CD4-positive, alpha-beta T cell treated with Interleukin-6 for 4 hours (primary cell): ENCODE results near the gene WDR83.
A peak's percentile ranks its signal among the peaks of the same experiment; 100 is the strongest.
"Not testable (repeated sequence)": the region's sequence is repeated elsewhere in the genome, so short reads cannot be mapped to it uniquely, and the experiment has no call there.

ENCODE experiments used
- DNase-seq: peaks from one replicate; pipeline ENCODE4 v3.0.0-alpha.2; 2020; ENCODE audit warnings: mixed read lengths

WDR83 gene

DNA sequence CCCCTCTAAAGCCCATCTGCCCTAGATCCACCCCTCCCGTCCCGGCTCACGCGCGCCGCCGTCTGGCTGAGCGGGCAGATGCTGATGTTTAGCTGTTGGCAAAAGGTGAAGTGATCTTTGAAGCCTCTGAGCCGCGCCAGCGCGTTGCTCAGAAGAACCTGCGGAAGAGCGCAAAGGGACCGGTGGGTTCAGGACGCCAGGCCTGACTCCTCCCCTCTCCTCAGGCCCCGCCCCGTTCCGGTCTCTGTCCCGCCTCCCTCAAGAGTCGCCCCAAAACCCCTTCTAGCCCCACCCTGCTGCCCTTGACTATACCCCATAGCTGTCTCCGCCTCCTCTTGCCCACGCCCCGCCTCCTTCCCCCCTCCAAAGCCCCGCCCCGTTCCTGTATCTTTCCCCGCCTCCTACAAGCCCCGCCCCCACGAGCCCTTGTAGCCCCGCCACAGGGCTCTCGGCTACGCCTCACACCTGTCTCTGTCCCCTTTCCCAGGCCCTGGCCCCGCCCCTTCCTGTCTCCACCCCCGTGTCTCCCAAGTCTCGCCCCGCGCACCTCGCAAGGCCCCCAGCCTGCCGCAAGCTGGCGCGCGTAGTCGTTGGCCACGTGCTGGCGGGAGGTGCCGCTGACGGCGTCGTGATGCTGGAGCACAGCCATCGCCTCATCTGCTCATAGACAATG lies 9.6 kb upstream of the WDR83 start:
- DNase-seq: no peak

DNA sequence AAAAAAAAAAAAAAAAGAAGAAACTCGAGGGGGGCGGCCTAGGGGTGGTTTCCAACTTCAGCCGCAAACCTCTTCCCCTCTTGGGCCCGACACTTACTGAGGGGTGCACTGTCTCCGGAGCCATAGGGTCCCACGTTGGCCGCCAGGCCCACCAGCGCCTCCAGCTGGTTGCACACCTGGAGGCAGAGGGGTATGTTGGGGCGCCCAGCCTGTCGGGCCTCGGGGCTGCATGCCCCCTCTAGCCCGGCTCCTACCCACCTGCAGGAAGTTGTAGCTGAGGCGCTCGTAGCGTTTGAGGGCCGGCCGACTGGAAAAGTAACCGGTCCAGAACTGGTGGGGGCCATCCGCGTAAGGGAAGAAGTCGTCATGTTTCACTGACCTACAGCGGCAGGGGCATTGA lies 8.6 kb upstream of the WDR83 start:
- no peak for DNase-seq

DNA sequence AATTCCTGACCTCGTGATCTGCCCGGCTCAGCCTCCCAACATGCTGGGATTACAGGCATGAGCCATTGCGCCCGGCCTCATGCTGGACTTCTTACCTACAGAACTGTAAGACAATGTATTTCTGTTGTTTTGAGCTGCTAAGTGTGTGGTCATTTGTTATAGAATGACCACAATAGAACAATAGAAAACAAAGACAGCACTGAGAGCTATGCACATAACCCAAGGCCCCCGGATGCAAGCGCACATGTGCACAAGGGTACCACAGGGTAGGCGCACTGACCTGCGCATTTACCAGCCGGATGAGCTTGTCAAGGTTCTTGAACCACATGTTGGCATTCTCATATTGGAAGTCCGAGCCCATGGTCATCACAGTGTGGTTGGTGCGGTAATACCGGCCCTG lies 5.6 kb upstream of the WDR83 start:
- no peak for DNase-seq

DNA sequence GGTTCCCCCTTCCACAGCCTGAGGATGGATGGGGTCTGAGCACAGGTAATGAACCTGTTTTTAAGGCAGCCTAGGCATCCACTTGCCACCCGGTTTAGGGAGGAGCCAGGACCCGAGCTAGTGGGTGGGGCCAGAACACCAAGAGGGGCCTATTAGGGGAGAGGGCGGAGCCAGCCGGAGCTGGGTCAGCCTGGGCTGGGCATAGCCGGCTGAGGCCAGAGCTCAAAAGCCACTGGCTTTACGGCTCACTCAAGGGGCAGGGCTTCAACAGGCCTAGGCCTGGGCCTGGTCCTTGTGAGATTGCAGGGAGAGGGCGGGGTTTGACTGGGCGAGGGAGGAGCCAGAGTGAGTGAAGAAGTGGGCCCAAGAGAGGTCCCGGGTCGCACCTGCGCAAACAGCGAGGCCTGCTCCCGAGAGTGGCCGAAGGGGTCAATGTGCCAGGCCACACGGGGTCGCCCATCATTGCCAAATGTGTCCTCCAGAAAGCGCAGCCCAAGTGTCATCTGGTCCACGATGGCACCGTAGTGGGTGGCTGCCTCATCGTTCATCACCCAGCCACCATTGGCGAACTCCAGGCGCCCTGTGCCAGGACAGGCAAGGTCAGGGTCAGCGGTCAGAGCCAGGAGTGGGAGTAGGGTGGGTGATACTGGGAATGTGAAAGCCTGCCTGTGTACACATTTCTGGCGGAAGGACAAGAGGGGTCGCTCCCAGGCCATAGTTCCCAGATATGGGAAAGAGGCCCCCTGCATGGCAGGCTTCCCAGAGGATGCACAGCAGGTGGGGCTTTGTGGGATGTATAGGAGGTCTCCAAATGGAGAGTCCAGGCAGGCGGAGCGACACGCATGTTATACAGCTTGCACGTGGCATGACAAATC lies 2.0 kb upstream of the WDR83 start:
- DNase-seq: no peak

DNA sequence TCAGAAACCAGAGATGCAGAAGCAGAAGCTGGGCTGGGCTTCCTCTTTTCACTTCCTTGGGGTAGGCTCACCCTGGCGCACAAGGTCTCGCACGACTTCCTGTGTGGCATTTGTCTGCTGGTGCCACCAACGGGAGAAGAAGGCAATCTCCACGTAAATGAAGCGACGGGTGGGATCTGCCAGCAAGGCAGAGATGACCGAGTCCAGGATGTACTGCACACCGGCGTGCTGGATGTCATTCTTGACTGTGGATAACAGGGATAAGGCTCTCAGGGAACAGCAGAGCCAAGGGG lies 1.4 kb upstream of the WDR83 start:
- DNase-seq: peak; percentile 77

DNA sequence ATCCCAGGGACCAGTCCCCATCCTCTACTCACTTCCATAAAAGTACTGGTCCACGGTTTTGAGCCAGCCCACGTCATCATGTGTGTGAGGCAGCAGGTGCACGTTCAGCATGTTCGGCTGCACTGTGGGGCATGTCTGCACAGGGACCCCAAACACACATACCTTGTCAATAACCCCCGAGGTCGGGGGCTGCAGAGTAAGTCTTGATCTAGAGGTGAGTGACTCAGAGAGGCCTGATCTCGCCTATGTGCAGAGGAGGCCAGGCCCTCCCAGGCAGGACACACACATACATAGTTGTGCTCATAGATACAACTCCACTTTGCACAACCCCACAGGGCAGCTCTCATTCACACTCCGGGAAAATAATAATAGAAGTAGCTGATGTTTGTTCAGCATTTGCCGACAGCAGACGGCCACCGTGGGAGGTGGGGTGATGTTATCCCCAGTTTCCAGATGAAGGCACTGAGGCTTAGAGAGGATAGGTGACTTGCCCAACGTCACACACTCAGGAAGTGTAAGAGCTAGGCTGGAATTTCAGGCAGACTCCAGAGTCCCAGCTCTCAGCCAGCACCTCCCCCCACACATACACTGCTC lies 839 bp upstream of the WDR83 start:
- DNase-seq: peak; percentile 13

DNA sequence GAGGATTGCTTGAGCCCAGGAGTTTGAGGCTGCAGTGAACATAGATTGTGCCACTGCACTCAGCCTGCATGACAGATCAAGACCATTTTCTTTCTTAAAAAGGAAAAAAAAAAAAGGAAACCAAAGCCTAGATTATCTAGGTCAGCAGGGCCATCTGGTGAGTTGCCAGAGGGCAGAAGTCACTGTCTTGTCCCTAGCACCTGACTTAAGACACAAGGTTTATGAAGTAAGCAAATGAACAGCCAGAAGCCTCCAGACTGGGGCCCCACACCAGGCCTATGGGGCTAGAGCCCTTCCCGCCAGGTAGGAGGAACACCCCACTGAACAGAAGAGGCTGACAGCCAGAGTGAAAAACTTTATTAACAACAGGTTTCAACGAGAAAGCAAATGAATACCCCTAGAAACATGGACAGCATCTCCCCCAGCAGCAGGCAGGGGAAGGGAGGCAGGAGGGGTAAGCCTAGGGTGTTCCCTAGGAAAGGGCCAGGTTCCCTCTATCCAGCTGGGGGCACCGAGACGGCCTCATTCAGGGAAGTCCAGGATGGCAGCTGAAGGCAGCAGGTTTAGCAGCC lies 1.2 kb downstream of the WDR83 start:
- DNase-seq: no peak

DNA sequence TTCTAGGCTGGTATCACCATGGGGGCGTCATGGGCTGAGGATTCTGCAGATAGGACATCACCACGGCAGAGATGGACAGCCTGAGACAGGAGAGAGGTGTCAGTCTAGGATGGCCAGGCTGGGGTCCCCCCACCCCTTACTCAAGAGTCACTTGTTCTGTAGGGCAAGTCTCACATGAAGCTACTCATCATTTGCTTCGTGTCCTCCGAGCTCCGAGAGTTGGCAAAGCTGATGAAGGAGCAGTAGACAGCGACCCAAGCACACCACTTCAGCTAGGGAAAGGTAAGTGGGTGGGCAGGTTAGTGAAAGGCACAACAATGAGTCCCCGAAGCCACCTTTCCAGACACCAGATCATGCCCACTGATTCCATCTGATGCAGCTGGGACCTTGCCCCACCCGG lies 1.7 kb downstream of the WDR83 start:
- no peak for DNase-seq

DNA sequence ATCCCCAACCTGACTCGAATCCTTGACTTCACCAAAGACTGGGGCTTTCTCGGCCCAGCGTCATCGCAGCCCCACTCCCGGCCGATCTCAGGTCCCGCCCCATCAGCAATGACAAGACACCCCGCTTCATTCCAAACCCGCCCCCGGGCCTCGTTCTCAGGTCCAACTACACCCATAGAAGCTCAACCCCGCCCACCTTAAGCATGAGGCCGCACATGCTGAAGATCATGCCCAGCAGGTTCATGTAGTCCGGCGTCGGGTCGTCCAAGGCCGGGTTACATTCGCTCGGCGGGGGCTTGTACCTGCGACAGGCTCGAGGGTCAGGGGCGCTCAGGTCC lies 2.3 kb downstream of the WDR83 start:
- DNase-seq: peak; percentile 63

DNA sequence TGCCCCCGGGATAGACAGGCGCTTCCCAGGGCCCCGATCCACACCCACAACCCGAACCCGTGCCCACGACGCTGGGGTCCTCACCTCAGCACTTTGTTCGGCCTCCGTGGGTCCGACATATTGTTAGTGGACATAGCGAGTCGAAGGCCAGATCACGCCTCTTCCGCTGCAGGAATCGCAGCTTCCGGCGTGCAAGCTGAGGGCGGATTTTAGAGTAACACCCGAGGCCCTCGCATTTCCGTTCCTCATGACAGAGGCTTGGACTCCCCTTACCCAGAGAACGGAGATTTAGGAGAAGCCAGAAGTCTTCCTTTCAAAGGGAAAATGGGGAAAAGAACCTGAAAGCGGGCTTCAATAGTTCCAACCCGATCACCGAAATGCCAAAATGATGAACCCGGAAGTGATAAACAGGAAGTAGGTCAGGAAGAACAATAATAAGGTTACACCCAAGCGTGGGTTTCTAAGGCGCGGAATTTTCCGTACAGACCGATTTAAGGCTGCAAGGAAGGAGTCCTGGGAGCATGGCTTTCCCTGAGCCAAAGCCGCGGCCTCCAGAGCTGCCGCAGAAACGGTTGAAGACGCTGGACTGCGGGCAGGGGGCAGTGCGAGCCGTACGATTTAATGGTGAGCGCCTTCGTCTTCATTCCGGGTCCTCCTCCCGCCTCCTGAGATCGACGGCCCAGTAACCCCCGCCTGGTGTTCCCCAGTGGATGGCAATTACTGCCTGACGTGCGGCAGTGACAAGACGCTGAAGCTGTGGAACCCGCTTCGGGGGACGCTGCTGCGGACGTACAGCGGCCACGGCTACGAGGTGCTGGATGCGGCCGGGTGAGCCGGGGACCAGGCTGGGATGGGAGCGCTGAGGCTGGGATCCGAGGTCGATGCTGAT lies 2.9 kb downstream of the WDR83 start:
- DNase-seq: peak; percentile 78

DNA sequence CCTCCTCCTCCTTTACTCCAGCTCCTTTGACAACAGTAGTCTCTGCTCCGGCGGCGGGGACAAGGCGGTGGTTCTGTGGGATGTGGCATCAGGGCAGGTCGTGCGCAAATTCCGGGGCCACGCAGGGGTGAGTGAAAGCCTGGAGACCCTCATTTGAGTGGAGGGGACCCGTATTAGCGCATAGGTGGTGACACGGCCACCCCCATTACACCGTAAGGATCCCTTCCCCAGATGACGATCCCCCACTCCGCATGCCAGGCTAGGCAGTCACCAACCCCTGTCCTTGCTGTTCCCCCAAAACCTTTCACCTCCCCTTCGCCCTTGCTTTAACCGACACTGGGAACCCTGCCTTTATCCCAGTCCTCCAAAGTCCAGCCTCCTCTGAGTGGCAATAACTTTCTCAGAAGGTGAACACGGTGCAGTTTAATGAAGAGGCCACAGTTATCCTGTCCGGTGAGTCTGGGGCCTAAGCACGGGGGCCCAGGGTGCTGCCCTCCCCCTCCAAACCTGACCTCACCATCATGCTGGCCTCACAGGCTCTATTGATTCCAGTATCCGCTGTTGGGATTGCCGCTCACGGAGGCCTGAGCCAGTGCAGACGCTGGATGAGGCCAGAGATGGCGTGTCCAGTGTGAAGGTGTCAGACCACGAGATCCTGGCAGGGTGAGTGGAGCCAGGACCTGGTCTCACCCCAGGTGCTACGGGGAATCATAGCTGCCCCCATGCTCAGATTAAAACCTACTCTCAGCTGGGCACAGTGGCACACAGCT lies 3.7 kb downstream of the WDR83 start:
- no peak for DNase-seq

DNA sequence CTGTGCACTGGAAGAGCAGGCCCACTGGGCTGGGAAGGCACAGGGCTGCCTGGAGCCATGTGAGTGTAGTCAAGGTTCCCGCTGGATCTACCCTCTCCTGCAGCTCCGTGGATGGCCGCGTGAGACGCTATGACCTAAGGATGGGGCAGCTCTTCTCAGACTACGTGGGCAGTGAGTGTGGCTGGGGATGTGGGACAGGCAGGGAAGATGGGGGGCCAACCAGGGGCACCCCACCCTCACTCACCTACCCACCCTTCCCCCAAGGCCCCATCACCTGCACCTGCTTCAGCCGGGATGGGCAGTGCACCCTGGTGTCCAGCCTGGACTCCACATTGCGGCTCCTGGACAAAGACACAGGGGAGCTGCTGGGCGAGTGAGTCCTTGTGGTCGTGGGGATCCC lies 6.1 kb downstream of the WDR83 start:
- no peak for DNase-seq

DNA sequence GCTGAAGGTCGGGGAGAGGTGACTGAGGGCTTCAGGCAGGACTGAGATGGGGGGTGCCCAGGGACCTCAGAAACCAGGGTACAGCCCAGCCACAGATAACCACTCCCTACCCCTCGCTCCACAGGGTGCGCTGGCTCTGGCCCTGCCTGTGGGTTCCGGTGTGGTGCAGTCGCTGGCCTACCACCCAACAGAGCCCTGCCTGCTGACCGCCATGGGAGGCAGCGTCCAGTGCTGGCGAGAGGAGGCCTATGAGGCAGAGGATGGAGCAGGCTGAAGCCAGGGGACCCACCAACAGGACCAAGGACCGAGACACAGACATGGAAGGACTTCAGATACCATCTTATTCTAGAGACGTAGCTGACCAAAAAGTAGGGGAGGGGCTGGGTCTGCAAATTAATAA lies 8.8 kb downstream of the WDR83 start:
- DNase-seq: no peak

DNA sequence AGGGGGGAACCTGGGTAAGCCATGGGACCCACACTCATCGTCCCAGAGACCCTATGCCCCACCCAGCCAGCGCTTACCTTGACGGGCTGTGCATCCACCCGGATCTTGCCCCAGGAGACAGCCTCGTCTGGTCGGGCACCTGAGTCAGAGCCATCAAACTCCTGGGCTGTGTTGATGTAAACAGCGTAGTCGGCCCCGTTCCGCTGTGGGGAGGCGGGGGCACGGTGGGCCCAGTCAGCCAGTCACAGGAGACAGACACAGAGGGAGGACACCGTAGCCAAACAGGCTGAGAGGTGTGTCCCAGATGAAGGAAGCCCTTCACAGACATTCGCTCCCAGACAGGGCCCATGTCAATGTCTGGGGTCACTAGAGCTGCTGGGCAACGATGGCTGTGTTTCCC lies 9.3 kb downstream of the WDR83 start:
- DNase-seq: no peak

DNA sequence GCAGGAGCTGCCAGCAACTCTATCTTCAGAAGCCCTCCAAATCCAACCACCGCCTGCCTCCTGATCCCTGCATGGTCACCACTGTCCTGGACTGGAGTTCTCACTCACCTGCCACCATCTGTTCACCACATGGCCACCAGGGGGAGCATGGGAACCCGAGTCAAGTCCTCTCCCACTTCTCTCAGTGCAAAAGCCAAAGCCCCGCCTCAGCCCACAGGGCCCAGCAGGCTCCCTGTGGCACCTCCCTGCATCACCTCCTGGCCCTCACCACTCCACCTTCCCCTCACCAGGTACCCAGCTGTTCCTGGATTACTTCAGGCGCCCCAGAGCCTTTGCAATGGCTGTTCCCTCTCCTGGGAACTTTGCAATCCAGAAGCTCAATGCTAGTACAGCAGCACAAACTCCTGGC lies 9.8 kb downstream of the WDR83 start:
- peak; percentile 89 for DNase-seq

DNA sequence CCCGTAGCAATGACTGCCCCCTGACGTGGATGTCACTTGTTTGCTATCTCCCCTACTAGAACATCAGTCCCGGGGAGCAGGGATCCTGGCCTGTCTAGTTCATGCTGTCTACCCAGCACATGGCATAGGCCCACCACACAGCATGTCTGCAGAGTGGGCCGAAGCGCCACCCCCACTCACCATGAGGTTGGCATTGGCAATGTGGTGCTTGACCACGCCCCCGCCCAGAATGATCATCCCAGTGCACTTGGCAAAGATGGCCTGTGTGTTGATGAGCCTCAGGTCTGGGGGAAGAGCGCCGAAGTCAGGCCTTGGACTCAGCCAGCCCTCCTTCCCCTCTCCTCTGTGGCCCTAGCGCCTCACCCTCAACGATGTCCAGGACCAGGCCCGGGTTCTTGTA lies 10.3 kb downstream of the WDR83 start:
- DNase-seq: no peak

DNA sequence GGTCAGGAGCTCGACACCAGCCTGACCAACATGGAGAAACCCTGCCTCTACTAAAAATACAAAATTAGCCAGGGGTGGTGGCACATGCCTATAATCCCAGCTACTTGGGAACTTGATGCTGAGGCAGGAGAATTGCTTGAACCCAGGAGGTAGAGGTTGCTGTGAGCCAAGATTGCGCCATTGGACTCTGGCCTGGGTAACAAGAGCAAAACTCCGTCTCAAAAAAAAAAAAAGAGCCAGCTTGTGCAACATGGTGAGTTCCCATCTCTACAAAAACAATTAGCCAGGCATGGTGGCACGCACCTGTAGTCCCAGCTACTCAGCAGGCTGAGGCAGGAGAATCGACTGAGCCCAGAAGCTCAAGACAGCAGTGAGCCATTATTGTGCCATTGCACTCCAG lies 11.4 kb downstream of the WDR83 start:
- DNase-seq: not testable (repeated sequence)

DNA sequence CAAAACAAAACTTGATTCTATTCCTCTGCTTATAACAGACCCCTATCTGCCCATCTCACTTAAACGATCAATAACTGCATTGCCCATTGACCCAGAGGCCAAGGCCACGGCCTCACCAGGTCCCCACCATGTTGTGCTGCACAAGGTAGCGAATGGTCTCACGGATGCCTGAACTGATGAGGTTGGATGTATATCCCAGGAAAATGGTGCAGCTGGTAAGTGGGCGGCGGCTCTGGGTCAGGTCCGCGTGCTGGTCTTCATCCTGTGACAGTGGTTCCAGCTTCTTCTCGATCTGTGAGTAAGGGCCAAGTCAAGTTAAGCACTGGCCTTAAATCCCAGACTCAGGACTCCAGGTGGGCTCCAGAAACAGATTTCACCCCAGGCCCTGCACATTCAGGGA lies 13.4 kb downstream of the WDR83 start:
- DNase-seq: no peak

DNA sequence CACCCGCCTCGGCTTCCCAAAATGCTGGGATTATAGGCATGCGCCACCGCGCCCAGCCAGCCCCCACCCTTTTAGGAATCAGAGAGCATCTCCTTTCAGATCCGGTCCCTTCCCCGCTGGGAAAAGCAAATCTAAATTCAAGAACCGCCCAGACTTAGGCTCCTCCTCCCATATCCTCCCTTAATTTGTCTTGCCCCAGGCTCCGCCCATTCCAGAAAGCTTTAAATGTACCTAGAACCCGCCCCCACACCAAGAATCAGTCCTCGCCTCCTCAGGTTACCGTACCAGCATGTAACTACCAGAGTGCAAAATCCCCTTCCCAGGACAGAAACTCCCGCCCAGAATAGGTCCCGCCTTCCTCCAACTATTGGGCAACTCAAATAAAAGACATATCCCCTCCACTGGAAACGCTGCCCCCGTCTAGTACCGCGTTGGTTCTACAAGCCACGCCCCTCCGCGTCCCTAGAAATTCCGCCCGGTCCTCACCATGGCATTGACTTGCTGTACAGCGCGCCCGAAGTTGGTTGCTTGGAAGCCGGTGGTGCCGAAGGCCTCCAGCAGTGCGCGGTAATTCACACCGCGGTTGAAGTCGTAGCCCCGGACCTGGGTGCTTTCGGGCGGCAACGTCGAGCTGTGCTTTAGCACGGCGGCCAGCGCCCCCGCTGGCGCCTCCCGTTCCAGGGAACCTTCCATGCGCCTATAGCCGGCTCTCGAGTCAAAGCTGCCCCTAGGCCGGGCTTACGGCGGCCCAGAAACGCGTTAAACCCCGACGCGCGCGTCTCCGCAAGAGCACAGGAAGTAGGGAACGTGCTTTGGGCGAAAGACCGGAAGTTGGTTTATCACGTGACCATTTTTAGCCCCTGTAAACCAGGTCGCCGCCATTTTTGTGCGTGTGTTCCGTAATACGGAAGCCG lies 14.7 kb downstream of the WDR83 start, which contains the start of gene DHPS:
TSS of gene DHPS (minus strand) at position 807 of the 914 bp plus-strand sequence. CDS start at position 693, 114 bp downstream.
- peak; percentile 92 for DNase-seq

DNA sequence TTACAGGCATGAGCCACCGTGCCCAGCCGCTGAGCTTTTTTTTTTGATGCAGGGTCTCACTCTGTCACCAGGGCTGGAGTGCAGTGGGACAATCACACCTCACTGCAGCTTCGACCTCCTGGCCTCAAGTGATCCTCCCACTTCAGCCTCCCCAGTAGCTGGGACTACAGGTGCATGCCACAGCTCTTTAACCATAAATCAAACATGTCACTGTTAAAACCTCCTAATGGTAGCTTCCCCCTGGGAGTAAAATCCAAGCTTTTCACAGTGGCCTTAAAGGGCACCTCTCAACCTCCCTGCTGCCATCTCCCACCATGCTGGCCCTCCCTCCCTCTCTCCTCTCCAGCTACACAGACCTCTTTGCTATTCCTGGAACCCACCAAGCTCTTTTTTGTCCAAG lies 19.2 kb downstream of the WDR83 start:
- no peak for DNase-seq
